Fibroblast of lung (primary cell): ENCODE data around the gene POLN. TPM values are rescaled to one million over a fixed set of nuclear protein-coding genes. Genes with fewer than 3 reads are reported as not detected.

Experiments used
- DNase-seq, 2 donors: peaks; one replicate each; pipeline versions ENCODE4 v3.0.0 to v3.0.0-alpha.2; 2010; ENCODE audit warnings: low read depth in 2 of 2
- H2AFZ ChIP-seq: 2 replicates; pipeline ENCODE4 v1.5.1; 2012; ENCODE audit warnings: low read length, control low read depth, inconsistent platforms
- H3K27ac ChIP-seq: 2 replicates; pipeline ENCODE4 v1.5.1; 2011; ENCODE audit warnings: low read length, control low read depth; ENCODE audit not compliant: insufficient read depth
- H3K27me3 ChIP-seq: 2 replicates; pipeline ENCODE4 v1.5.1; 2011; ENCODE audit warnings: mild to moderate bottlenecking, low read length; ENCODE audit not compliant: control insufficient read depth, insufficient read depth
- H3K36me3 ChIP-seq: 2 replicates; pipeline ENCODE4 v1.5.1; 2011; ENCODE audit warnings: low read length; ENCODE audit not compliant: control insufficient read depth, insufficient read depth
- H3K4me1 ChIP-seq: 2 replicates; pipeline ENCODE4 v1.5.1; 2011; ENCODE audit warnings: low read length; ENCODE audit not compliant: control insufficient read depth, insufficient read depth; ENCODE audit errors: extremely low read depth
- H3K4me2 ChIP-seq: 2 replicates; pipeline ENCODE4 v1.5.1; 2011; ENCODE audit warnings: low read length, control low read depth; ENCODE audit not compliant: insufficient read depth; ENCODE audit errors: extremely low read depth
- H3K4me3 ChIP-seq, 4 experiments: fragments of 200-600 bp in 1 of 4; sonication (generic) in 1 of 4; replicated peaks in 1 of 4; 2 replicates each; pipeline ENCODE4 v1.5.1; 2011 to 2016; ENCODE audit warnings: low read length in 4 of 4, low read depth in 3 of 4, mild to moderate bottlenecking in 3 of 4, control low read depth in 2 of 4, inconsistent platforms in 1 of 4, mixed read lengths in 1 of 4; ENCODE audit not compliant: insufficient read depth in 1 of 4; ENCODE audit errors: control extremely low read depth in 1 of 4
- H3K79me2 ChIP-seq: 2 replicates; pipeline ENCODE4 v1.5.1; 2012; ENCODE audit warnings: mild to moderate bottlenecking, low read length, inconsistent platforms; ENCODE audit not compliant: control insufficient read depth, insufficient read depth
- H3K9ac ChIP-seq: 2 replicates; pipeline ENCODE4 v1.5.1; 2011; ENCODE audit warnings: mild to moderate bottlenecking, low read length, control low read depth; ENCODE audit not compliant: insufficient read depth
- H3K9me3 ChIP-seq: 2 replicates; pipeline ENCODE4 v1.5.1; 2012; ENCODE audit warnings: low read depth, low read length; ENCODE audit not compliant: control insufficient read depth, insufficient read depth
- H4K20me1 ChIP-seq: 2 replicates; pipeline ENCODE4 v1.5.1; 2011; ENCODE audit warnings: low read length; ENCODE audit not compliant: control insufficient read depth, insufficient read depth; ENCODE audit errors: extremely low read depth
- EZH2 ChIP-seq: IDR thresholded peaks from 2 replicates; pipeline ENCODE4 v1.5.1; 2012; ENCODE audit warnings: low read length, control low read depth, mild to moderate bottlenecking; ENCODE audit errors: missing control alignments
- polyA plus RNA-seq, 2 donors: library from polyadenylated mRNA; depleted of rRNA in 1 of 2; stranded (reverse) in 1 of 2; unstranded in 1 of 2; fragments of >200 nt; gene quantifications; 2 replicates each; pipeline ENCODE4 v1.2.1, GENCODE V29; 2011 to 2012; ENCODE audit warnings: missing spikeins in 1 of 2
- total RNA-seq: library from RNA; depleted of rRNA; stranded (reverse); fragments of >200 nt; gene quantifications from 2 replicates; pipeline ENCODE4 v1.2.1, GENCODE V29; 2014
- TF ChIP-seq, protein P1 (sequence below), 2 donors: IDR thresholded peaks in 1 of 2; conservative IDR thresholded peaks in 1 of 2; 1 replicate in 1 of 2; 2 replicates in 1 of 2; pipeline ENCODE4 v1.5.1; 2011 to 2012; ENCODE audit warnings: low read length in 2 of 2, control low read depth in 1 of 2, inconsistent platforms in 1 of 2, low read depth in 1 of 2, mild to moderate bottlenecking in 1 of 2

The POLN gene
- total and polyA plus RNA-seq, 2 donors (not counting 1 experiment from before 2014, with no cell fraction given), result 0.58 to 5.6 TPM

- no peak overlapping the region for H3K4me3 ChIP-seq
Observed at GRCh38 chr4:2289955-2290333, 48.0 kb upstream of the POLN start.

GRCh38 chr4:2289311-2289954, 47.5 kb upstream of the POLN start:
- Histone ChIP-seq H3K4me1 (peaks cover 14% of the 10 kb centered on the region), H3K4me2 (no peak overlapping the region), H3K27me3 (no peaks in the 10 kb centered on the region), H3K27ac (no peak overlapping the region), H3K9me3 (no peaks in the 10 kb centered on the region), H2AFZ (no peak overlapping the region), H3K36me3 (no peaks in the 10 kb centered on the region), H4K20me1 (no peaks in the 10 kb centered on the region), H3K79me2 (no peaks in the 10 kb centered on the region), H3K4me3 (no peak overlapping the region), H3K9ac (no peak overlapping the region)
- TF ChIP-seq EZH2, result no peak
- TF ChIP-seq, protein P1, sequence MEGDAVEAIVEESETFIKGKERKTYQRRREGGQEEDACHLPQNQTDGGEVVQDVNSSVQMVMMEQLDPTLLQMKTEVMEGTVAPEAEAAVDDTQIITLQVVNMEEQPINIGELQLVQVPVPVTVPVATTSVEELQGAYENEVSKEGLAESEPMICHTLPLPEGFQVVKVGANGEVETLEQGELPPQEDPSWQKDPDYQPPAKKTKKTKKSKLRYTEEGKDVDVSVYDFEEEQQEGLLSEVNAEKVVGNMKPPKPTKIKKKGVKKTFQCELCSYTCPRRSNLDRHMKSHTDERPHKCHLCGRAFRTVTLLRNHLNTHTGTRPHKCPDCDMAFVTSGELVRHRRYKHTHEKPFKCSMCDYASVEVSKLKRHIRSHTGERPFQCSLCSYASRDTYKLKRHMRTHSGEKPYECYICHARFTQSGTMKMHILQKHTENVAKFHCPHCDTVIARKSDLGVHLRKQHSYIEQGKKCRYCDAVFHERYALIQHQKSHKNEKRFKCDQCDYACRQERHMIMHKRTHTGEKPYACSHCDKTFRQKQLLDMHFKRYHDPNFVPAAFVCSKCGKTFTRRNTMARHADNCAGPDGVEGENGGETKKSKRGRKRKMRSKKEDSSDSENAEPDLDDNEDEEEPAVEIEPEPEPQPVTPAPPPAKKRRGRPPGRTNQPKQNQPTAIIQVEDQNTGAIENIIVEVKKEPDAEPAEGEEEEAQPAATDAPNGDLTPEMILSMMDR (conservative IDR thresholded peaks at IDR 0.05 in 1 of 2, IDR thresholded peaks at IDR 0.05 in 1 of 2; ENCODE audit: low read depth in 1 of 2, low read length in 2 of 2), result no peak
- DNase-seq, result no peak

More at GRCh38 chr4:2289955-2290333, 48.0 kb upstream of the POLN start:
- no peaks in the 10 kb centered on the region for H3K9me3 ChIP-seq
- H3K4me1 ChIP-seq, result peaks cover 12% of the 10 kb centered on the region
- TF ChIP-seq, protein P1 (conservative IDR thresholded peaks at IDR 0.05 in 1 of 2, IDR thresholded peaks at IDR 0.05 in 1 of 2; ENCODE audit: low read depth in 1 of 2, low read length in 2 of 2), result no peak
- no peak for TF ChIP-seq EZH2
- H3K27me3 ChIP-seq, result no peaks in the 10 kb centered on the region
- H3K9ac ChIP-seq, result no peak overlapping the region
- no peak overlapping the region for H3K4me2 ChIP-seq
- H2AFZ ChIP-seq, result no peak overlapping the region
- no peaks in the 10 kb centered on the region for H3K36me3 ChIP-seq
- no peaks in the 10 kb centered on the region for H4K20me1 ChIP-seq
- no peaks in the 10 kb centered on the region for H3K79me2 ChIP-seq
- no peak for DNase-seq
- H3K27ac ChIP-seq, result no peak overlapping the region

- Histone ChIP-seq H3K4me3 (no peak overlapping the region), H3K9me3 (no peaks in the 10 kb centered on the region), H3K27ac (no peak overlapping the region), H3K36me3 (no peaks in the 10 kb centered on the region), H4K20me1 (no peaks in the 10 kb centered on the region), H2AFZ (no peak overlapping the region), H3K79me2 (no peaks in the 10 kb centered on the region), H3K4me1 (peaks cover 14% of the 10 kb centered on the region), H3K9ac (no peak overlapping the region), H3K27me3 (no peaks in the 10 kb centered on the region), H3K4me2 (no peak overlapping the region)
- no peak for DNase-seq
- TF ChIP-seq EZH2, result no peak
- TF ChIP-seq, protein P1 (conservative IDR thresholded peaks at IDR 0.05 in 1 of 2, IDR thresholded peaks at IDR 0.05 in 1 of 2; ENCODE audit: low read depth in 1 of 2, low read length in 2 of 2), result no peak
Observed at GRCh38 chr4:2288051-2288541, 46.2 kb upstream of the POLN start.
